IPS-18c (cell line): ENCODE data around the gene SLC35E1.

Experiments used
- H3K4me3 ChIP-seq: 2 replicates; pipeline ENCODE4 v1.7.0; 2013; ENCODE audit warnings: low read depth, mild to moderate bottlenecking, low read length, moderate library complexity; ENCODE audit not compliant: insufficient read depth
- H3K9me3 ChIP-seq: one replicate; pipeline ENCODE4 v1.6.1; 2013; ENCODE audit warnings: mild to moderate bottlenecking, low read length, moderate library complexity; ENCODE audit not compliant: control insufficient read depth, insufficient read depth

SLC35E1 gene

GRCh38 chr19:16572332-16573211, at the start of gene SLC35E1:
SLC35E1 (minus strand) TSS chr19:16572415; CDS start chr19:16572364, 51 bp downstream.
- Histone ChIP-seq H3K9me3 (no peaks in the 10 kb centered on the region), H3K4me3 (peak within 1 kb of the TSS; percentile 95)

- Histone ChIP-seq H3K4me3 (no peak overlapping the region), H3K9me3 (no peaks in the 10 kb centered on the region)
Measured at GRCh38 chr19:16621165-16621800, 49.1 kb upstream of the SLC35E1 start.

- Histone ChIP-seq H3K4me3 (no peak overlapping the region), H3K9me3 (no peaks in the 10 kb centered on the region)
Measured at GRCh38 chr19:16620584-16620983, 48.4 kb upstream of the SLC35E1 start.

DNA sequence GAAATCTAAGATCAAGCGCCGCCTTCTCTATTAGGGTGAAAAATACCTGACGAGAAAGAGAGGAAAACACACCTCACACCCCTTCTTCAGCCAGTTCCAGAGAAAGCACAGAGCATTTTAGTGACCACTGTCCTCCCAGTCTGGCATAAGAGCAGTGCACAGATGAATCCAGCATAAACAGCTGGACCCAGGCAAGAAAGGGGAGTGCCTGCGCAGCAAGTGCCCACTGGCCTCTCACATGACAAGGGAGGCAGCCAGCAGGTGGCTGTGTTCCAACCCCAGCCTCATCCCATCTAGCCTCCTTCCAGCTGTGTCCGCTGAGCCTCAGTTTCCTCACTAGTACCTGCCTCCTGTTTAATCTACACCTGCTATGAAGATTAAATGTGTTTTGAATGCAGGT, 47.8 kb upstream of the SLC35E1 start:
- no peak overlapping the region for H3K4me3 ChIP-seq
- no peaks in the 10 kb centered on the region for H3K9me3 ChIP-seq

- Histone ChIP-seq H3K9me3 (no peaks in the 10 kb centered on the region), H3K4me3 (no peak overlapping the region)
Measured at GRCh38 chr19:16619457-16619856, 47.2 kb upstream of the SLC35E1 start.

DNA sequence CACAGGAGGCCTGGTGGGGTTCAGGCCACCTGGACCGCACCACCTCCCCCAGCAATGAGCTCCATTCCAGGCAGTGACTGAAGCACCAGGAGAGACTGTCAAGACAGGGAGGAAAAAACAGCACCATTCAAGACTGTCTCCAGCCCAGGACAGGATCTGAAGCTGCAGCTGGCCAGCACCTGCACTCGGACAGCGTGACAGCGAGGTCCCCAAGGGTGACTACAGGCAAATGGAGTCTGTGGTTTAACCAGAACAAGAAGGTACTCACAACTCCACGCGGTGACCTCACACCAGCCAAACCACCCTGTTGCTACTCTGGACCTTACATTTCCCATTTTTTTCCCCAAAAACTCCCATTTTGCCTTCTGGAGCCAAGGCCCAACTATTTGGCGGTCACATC, 46.0 kb upstream of the SLC35E1 start:
- no peaks in the 10 kb centered on the region for H3K9me3 ChIP-seq
- H3K4me3 ChIP-seq: no peak overlapping the region; the same call in 1 of the 2 replicates

- Histone ChIP-seq H3K4me3 (no peak overlapping the region), H3K9me3 (no peaks in the 10 kb centered on the region)
Measured at GRCh38 chr19:16615808-16616207, 43.6 kb upstream of the SLC35E1 start.

- Histone ChIP-seq H3K4me3 (no peak overlapping the region), H3K9me3 (no peaks in the 10 kb centered on the region)
Measured at GRCh38 chr19:16614941-16615340, 42.7 kb upstream of the SLC35E1 start.

DNA sequence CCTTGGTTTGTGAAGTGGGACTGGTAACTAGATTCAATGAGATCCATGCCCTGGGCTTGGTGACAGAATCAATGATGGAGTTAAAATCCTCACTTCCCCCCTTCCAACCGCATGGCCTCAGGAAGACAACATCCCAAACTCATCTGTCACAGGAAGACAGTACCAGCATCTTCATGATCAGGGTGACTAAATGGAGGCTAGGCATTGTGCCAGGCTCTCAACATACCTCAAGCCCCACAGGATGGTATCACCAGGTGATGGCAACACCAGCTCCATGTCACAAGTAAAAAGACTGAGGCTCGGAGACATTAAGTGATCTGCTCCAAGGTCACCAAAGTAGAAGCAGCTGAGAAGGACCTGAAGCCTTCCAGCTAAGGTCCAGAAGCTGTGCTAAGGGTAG, 41.6 kb upstream of the SLC35E1 start:
- Histone ChIP-seq H3K4me3 (no peak overlapping the region), H3K9me3 (no peaks in the 10 kb centered on the region)

- no peak overlapping the region for H3K4me3 ChIP-seq
- no peaks in the 10 kb centered on the region for H3K9me3 ChIP-seq
Measured at GRCh38 chr19:16612636-16613035, 40.4 kb upstream of the SLC35E1 start.

DNA sequence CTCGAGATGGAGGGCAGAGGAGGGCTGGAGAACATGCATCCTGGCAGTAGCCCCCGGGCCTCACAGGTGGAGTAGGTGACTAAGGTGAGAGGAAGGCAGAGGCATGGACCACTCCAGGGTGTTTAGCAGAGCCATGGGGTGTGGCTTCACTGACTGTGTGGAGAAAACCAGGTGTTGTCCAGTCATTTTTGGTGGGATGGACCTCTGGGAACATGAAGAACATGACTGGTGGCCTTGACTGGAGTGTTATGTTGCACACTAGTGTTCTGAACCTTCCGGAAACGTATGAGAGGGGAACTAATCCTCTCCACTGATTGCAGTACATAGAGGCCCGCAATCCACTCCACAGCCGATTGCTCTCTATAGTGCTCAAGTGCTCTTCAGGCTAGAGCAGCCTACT, 38.9 kb upstream of the SLC35E1 start:
- Histone ChIP-seq H3K4me3 (no peak overlapping the region), H3K9me3 (no peaks in the 10 kb centered on the region)

DNA sequence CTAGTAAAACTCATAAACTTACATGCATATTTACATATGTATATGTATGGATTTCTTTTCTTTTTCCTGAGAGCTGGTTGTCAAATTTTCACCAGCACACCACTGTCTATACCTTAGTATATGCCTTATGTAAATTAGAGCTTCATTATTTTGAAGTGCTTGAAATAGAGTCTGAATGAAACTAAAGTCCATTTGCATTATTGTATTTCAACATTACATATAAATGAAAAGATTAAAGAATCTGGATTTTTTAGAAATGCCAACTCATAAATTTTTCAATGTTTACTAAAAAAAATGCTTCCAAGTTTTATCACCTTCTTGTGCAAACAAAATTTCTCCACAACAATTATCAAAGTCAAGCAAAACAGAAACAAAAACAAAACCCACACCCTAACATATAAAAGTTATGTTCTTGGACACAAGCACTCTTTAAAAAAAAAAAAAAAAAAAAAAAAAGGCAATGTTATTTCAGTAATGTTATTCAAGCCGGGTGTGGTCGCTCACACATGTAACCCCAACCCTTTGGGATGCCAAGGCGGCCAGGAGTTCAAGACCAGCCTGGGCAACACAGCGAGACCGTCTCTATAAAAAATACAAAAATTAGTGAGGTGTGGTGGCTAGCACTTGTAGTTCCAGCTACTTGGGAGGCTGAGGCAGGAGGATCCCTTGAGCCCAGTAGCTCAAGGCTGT, 37.4 kb upstream of the SLC35E1 start:
- H3K9me3 ChIP-seq: no peaks in the 10 kb centered on the region
- H3K4me3 ChIP-seq: no peak overlapping the region

DNA sequence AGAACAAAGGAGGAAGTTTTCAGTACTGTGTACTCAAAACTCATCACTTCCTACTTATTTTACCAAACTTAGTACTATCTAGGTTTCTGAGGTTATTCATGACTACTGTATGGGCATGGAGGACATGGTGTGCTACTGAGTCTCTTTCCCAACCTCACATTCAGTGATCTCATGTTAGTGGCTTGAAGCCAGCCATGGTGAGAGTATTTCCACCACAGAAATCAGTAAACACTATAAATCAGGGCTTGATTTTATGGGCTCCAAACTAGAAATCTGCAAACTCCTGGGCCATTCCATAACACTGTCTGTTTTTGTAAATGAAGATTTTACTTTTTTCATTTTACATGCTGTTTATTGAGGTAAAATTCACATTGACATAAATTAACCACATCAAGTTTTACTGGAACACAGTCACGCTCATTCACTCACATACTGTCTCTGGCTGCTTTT, 36.1 kb upstream of the SLC35E1 start:
- Histone ChIP-seq H3K9me3 (no peaks in the 10 kb centered on the region), H3K4me3 (no peak overlapping the region)

DNA sequence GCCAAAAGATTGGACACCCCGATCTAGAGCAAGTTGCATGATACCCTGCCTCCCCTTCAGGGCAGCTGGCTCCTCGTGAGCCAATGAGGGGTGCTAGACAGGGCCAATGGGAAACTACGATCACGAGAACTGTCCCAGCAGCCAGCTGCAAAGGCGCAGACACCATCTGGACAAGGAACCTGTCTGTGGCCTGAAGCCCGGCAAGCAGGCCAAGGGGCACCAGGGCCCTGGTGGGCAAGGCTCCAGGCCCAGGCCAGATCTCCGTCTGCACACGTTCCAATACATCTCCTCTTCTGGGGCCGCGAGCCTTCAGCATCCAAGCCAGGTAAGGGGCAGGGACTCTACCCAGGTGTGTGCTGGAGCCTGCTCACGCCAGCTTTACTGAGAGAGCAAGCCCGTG, 35.6 kb upstream of the SLC35E1 start:
- Histone ChIP-seq H3K4me3 (no peak overlapping the region), H3K9me3 (no peaks in the 10 kb centered on the region)

DNA sequence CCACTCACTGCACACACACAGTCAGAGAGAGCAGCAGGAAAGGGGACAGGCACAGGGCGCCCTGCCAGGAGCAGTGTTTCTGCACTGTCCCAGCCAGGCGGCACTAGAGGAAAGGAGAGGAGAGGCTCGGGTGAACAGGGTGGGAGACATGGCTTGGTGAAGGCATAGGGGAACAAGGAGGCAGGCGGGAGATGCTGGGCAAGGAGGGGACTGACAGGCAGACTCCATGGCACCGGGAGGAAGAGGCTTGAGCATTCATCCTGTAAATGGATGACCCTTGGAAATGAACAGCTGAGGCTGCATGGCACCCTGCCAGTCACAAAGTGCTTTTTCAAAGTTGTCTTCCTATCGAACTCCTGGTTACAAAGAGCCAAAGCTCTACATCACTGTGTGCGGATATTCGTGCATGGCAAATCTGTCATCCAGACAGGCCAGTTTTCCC, 33.4 kb upstream of the SLC35E1 start:
- Histone ChIP-seq H3K9me3 (no peaks in the 10 kb centered on the region), H3K4me3 (no peak overlapping the region)

- H3K4me3 ChIP-seq: no peak overlapping the region
Measured at GRCh38 chr19:16605115-16605514, 32.9 kb upstream of the SLC35E1 start.

DNA sequence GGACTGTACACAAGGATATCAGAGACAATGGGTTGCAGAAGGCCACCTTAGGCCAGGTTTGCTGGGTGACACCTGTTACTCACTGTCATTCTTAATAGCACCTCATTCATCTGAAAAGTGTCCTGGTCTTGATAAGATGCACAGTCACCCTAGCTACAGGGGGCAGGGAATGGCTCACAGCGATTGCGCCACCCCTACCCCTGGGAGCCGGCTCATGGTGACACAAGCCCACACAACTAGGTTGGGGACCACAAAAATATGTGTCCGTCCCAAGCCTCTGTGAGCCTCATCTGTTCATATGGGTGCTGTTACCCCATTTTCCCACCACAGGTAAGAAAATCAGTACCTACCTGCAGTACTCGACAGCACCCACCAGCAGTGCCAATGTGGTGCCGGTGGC, 32.4 kb upstream of the SLC35E1 start:
- Histone ChIP-seq H3K4me3 (no peak overlapping the region), H3K9me3 (no peaks in the 10 kb centered on the region)

More at GRCh38 chr19:16605115-16605514, 32.9 kb upstream of the SLC35E1 start:
- H3K9me3 ChIP-seq: no peaks in the 10 kb centered on the region

DNA sequence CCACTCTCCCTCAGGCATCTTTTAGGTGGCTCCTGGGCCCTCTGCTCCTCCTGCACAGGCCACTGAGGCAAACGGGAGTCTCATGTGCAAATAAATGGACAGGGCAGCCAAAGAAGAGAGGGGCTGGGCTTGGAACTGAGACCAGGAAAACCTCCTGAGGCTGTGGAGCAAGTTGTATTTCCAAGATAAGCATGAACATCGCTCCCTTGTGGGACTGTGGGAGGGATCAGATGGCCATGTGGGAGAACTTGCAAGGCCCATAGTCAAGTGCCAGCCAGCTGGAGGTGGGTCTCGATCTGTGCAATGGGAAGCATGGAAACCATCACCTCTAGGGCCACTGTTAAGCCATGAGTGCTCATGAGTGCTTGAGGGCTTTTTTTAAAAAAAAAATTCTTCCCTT, 30.9 kb upstream of the SLC35E1 start:
- Histone ChIP-seq H3K4me3 (no peak overlapping the region), H3K9me3 (no peaks in the 10 kb centered on the region)
